GM10266 (cell line): ENCODE measurements around the gene LSM7.
"Not testable (repeated sequence)": the region's sequence is repeated elsewhere in the genome, so short reads cannot be mapped to it uniquely, and the experiment has no call there.

Source experiments
- DNase-seq: peaks from one replicate; pipeline ENCODE4 v3.0.0; 2012; ENCODE audit errors: extremely low spot score
- TF ChIP-seq, protein P1 (sequence below): IDR thresholded peaks from 2 replicates; pipeline ENCODE4 v1.5.1; 2012; ENCODE audit warnings: mild to moderate bottlenecking, low read depth; ENCODE audit not compliant: control insufficient read depth, insufficient read depth; ENCODE audit errors: missing control alignments

LSM7 gene

GRCh38 chr19:2353887-2354592, 25.7 kb upstream of the LSM7 start:
- no peak for DNase-seq
- TF ChIP-seq, protein P1, sequence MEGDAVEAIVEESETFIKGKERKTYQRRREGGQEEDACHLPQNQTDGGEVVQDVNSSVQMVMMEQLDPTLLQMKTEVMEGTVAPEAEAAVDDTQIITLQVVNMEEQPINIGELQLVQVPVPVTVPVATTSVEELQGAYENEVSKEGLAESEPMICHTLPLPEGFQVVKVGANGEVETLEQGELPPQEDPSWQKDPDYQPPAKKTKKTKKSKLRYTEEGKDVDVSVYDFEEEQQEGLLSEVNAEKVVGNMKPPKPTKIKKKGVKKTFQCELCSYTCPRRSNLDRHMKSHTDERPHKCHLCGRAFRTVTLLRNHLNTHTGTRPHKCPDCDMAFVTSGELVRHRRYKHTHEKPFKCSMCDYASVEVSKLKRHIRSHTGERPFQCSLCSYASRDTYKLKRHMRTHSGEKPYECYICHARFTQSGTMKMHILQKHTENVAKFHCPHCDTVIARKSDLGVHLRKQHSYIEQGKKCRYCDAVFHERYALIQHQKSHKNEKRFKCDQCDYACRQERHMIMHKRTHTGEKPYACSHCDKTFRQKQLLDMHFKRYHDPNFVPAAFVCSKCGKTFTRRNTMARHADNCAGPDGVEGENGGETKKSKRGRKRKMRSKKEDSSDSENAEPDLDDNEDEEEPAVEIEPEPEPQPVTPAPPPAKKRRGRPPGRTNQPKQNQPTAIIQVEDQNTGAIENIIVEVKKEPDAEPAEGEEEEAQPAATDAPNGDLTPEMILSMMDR = peak; percentile 3

DNA sequence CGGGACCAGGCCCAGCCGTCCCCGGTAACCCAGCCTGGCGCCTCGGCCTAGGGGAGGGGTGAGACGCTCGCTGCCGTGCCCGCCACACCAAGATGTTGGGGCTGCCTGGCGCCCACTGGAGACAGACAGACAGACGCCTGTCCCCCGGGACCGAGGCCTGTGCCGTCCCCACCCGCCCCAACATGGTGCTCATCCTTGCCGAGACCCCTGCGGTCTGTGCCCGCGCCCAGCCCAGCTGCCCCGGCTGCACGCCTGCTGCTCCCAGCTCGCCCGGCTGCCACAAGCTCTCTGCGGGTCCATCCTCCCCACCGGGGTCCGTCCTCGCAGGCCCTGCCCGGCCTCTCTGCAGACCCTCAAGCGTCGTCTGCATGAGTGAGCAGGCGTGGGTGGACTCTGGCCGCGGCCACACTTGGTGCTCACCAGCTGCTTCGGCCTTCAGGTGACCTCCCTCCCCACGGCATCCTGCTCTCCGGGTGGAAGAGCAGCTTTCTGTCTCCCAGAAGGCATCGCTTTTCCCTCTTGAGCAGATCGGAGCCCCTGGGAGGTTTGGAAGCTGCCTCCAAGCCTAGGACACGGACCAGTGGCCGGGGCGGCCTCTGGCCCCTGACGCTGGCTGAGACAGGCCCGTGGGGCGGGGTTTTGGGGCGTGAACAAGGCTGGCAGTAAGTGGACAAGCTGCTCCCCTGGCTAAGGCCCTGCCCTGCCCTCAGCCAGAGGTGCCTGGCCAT, 24.9 kb upstream of the LSM7 start:
- DNase-seq = no peak
- TF ChIP-seq, protein P1 = no peak

- no peak for DNase-seq
- TF ChIP-seq, protein P1 = no peak
These were observed 23.7 kb upstream of the LSM7 start for GRCh38 chr19:2352121-2352520.

DNA sequence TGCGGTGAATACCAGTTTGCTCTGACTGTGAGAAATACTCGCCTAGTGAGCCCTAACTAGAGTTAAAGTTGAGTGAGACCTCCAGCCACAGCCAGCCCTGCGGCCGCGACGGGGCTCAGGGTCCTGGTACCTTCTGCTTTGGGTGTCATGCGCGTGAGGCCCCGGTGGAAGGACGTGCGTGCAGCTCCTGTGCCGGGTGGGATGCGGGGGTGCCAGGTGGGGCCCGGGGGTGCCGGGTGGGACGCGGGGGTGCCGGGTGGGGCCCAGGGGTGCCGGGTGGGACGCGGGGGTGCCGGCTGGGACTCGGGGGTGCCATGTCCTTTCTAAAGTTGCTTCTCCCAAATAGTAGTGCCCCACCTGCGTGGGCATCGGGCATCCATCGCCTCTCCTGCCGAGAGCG, 23.2 kb upstream of the LSM7 start:
- TF ChIP-seq, protein P1 = no peak
- no peak for DNase-seq

DNA sequence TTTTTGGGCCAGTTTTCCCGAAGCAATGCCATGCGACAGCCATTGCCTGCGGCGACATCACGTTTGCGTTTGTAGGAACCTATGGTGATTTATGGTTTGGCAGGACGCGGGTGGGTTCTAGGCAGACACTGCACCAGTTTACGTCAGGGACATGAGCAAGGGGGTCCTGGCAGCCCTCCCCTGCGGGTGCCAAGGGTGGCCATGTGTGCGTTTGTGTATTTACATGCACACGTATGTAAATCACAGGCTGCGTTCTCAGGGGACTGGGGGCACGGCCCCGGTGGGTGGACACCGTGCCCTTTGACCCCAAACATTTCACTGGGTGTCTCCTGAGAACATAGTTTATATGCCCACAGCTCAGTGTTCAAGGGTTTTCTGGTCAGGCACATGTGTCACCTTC, 22.3 kb upstream of the LSM7 start:
- DNase-seq = no peak
- TF ChIP-seq, protein P1 = no peak

DNA sequence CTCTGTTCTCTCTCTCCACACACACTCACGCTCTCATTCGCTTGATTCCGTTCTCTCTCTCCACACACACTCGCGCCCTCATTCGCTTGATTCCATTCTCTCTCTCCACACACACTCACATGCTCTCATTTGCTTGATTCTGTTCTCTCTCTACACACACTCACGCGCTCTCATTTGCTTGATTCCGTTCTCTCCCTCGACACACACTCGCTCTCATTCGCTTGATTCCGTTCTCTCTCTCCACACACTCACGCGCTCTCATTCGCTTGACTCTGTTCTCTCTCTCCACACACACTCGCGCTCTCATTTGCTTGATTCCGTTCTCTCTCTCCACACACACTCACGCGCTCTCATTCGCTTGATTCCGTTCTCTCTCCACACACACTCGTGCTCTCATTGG, 21.4 kb upstream of the LSM7 start:
- DNase-seq = not testable (repeated sequence)

DNA sequence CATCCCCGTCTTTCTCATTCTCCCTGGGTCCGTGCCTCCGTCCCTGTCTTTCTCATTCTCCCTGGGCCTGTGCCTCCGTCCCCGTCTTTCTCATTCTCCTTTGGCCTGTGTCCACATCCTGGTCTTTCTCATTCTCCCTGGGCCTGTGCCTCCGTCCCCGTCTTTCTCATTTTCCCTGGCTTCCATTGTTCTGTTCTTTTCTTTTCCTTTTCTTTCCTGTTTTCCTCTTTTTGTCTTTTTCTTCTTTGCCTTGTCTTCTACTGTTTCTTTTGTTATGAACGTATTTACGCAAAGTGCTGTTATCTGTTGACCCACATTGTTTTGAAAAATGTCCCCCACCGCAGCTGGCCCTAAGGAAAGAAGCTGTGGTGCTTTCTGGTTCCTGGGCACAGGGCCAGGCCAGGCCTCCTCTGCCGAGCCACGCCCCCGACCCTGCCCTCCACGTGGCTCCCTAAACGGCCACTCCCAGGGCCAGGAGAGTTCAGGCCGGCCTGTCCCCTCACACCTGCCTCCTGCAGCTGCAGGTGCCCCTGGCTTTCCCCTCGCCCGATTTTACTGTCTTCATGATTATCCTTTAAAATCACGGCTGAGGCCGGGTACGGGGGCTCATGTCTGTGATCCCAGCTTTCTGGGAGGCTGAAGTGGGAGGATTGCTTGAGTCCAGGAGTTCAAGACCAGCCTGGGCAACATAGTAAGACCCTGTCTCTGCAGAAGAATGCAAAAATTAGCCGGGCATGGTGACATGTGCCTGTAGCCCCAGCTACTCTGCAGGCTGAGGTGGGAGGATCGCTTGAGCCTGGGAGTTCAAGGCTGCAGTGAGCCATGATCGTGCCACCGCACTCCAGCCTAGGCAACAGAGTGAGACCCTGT, 17.6 kb upstream of the LSM7 start:
- DNase-seq = no peak
- TF ChIP-seq, protein P1 = no peak
